ENCODE measurements around the gene MED26. TPM values are rescaled to one million over a fixed set of nuclear protein-coding genes. Genes with fewer than 3 reads are reported as not detected.
"Not testable (repeated sequence)": the region's sequence is repeated elsewhere in the genome, so short reads cannot be mapped to it uniquely, and the experiment has no call there.

Gene MED26
- total RNA-seq (2014; rRNA removed; shearing (Covaris generic)): 8.5 and 10.0 TPM in 2 replicates

- DNase-seq (ENCODE audit: low spot score): peak; percentile 89
These were observed at the start of gene MED26 for GRCh38 chr19:16628183-16628983. TSS of gene MED26 (minus strand) at chr19:16628204. CDS start at chr19:16627943, 261 bp downstream.

GRCh38 chr19:16677055-16677454, 49.1 kb upstream of the MED26 start:
- DNase-seq (ENCODE audit: low spot score): no peak

- DNase-seq (ENCODE audit: low spot score): no peak
These were observed 48.2 kb upstream of the MED26 start for GRCh38 chr19:16676101-16676798.

GRCh38 chr19:16673839-16674238, 45.8 kb upstream of the MED26 start:
- DNase-seq (ENCODE audit: low spot score): not testable (repeated sequence)

GRCh38 chr19:16673231-16673630, 45.2 kb upstream of the MED26 start:
- no peak for DNase-seq (ENCODE audit: low spot score)

- DNase-seq (ENCODE audit: low spot score): no peak
These were observed 43.8 kb upstream of the MED26 start for GRCh38 chr19:16671652-16672274.

GRCh38 chr19:16670291-16670690, 42.3 kb upstream of the MED26 start:
- no peak for DNase-seq (ENCODE audit: low spot score)

- not testable (repeated sequence) for DNase-seq (ENCODE audit: low spot score)
These were observed 40.7 kb upstream of the MED26 start for GRCh38 chr19:16668702-16669101.

- no peak for DNase-seq (ENCODE audit: low spot score)
These were observed 40.2 kb upstream of the MED26 start for GRCh38 chr19:16668176-16668575.

GRCh38 chr19:16661480-16662034, 33.6 kb upstream of the MED26 start:
- DNase-seq (ENCODE audit: low spot score): no peak

- DNase-seq (ENCODE audit: low spot score): peak; percentile 12
These were observed 32.9 kb upstream of the MED26 start, which contains the start of gene TMEM38A for GRCh38 chr19:16660763-16661479. TSS of gene TMEM38A (plus strand) at chr19:16661139. CDS start at chr19:16661218, 79 bp downstream.

GRCh38 chr19:16659832-16660708, 32.1 kb upstream of the MED26 start, which contains the start of gene SMIM7:
TSS of gene SMIM7 (minus strand) at chr19:16660144. CDS start at chr19:16660110, 34 bp downstream.
- peak; percentile 98 for DNase-seq (ENCODE audit: low spot score)

- no peak for DNase-seq (ENCODE audit: low spot score)
These were observed 31.4 kb upstream of the MED26 start for GRCh38 chr19:16659464-16659831.

GRCh38 chr19:16657384-16657783, 29.4 kb upstream of the MED26 start:
- DNase-seq (ENCODE audit: low spot score): no peak

- no peak for DNase-seq (ENCODE audit: low spot score)
These were observed 27.7 kb upstream of the MED26 start for GRCh38 chr19:16655727-16656126.

GRCh38 chr19:16654627-16655026, 26.6 kb upstream of the MED26 start:
- DNase-seq (ENCODE audit: low spot score): no peak

GRCh38 chr19:16654140-16654539, 26.1 kb upstream of the MED26 start:
- DNase-seq (ENCODE audit: low spot score): peak; percentile 34

- DNase-seq (ENCODE audit: low spot score): no peak
These were observed 24.9 kb upstream of the MED26 start for GRCh38 chr19:16652854-16653253.

GRCh38 chr19:16651421-16652188, 23.6 kb upstream of the MED26 start:
- DNase-seq (ENCODE audit: low spot score): not testable (repeated sequence)

- no peak for DNase-seq (ENCODE audit: low spot score)
These were observed 22.8 kb upstream of the MED26 start for GRCh38 chr19:16650821-16651220.
